ENCODE data around the gene ACYP2.
A peak's percentile ranks its signal among the peaks of the same experiment; 100 is the strongest.
"Not testable (repeated sequence)": the region's sequence is repeated elsewhere in the genome, so short reads cannot be mapped to it uniquely, and the experiment has no call there.

ACYP2 gene

DNA sequence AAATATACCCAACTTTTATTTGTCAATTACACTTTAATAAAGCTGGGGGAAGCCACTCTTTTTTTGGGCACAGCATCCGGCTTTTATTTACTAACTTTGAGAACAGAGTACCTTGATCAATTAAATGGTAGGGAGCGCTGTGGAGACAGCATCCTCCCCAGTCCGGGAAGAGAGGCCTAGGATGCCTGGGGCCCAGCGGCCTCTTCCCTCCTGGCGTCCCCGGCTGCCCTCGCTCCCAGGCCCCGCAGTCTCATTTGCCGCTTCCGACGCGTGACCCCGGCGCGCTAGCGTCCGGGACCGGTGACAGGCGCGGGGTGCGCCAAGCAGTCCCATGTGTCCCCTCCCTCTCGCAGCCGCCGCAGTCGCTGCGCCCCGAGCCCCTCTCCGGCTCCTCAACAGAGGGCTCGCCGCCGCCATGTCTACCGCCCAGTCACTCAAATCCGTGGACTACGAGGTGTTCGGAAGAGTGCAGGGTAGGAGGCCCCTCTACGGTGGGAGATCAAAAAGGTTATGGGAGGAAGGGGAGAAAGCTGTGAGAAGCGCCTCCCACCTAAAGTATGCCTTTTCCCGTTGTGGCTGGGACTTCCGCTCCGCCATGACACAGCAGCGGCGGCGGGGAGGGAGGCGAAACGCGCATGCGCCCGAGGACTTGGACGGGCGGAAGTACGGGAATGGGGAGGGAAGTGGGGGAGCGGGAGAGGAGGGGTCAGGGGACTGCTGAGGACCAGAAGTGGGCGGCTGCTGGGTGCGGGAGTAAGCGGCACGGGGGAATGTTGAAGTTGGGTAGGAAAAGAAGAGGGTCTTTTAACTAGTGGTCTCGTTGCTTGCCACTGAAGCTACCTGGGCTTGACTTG lies at the start of gene ACYP2:
ACYP2 (plus strand) TSS at position 332 of the 854 bp plus-strand sequence.
- DNase-seq: peak; percentile 90

DNA sequence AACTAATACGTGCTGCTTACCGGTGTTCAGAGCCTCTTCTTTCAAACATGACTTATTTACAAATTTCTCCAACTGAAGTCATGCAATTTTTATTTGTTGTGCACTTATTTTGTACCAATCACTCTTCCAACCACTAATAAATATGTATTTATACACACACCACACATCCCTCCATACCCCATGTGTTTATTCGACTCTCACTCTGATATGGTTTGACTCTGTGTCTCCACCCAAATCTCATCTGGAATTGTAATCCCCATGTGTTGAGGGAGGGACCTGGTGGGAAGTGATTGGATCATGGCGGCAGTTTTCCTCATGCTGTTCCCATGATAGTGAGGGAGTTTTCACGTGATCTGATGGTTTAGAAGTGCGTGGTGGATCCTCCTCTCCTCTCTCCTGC lies 49.5 kb upstream of the ACYP2 start:
- no peak for DNase-seq

DNA sequence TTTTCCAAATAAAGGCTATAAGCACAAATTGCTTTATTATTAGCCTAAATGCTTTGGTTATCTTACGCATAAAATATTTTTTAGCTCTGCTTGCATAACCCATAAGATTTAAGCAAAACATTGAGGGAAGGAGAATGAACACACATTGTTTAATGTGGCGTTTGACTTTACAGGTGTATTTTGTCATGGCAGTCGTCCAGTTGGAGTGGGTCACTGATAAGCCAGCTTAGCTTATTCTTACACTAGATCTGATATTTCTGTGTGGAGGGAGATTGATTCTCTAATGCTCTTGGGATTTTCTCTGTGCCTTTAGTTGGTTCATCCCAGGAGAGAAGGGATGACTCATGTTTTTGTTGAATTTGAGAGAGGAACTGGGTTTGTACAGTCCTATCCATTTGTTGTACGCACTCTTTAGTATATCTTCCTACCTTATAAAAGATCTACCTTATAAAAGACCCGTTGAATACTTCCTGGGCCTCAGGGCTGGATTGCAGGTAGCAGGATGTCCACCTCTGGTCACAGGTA lies 47.5 kb upstream of the ACYP2 start:
- no peak for DNase-seq

DNA sequence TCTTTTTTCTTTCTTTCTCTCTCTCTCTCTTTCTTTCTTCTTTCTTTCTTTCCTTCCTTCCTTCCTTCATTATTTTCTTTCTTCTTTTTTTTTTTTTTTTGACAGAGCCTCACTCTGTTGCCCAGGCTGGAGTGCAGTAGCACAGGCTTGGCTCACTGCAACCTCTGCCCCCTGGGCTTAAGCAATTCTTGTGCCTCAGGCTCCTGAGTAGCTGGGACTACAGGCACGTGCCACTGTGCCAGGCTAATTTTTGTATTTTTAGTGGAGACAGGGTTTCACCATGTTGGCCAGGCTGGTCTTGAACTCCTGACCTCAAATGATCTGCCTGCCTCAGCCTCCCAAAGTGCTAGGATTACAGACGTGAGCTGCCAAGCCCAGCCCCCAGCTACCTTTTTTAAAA lies 42.9 kb upstream of the ACYP2 start:
- DNase-seq: not testable (repeated sequence)

DNA sequence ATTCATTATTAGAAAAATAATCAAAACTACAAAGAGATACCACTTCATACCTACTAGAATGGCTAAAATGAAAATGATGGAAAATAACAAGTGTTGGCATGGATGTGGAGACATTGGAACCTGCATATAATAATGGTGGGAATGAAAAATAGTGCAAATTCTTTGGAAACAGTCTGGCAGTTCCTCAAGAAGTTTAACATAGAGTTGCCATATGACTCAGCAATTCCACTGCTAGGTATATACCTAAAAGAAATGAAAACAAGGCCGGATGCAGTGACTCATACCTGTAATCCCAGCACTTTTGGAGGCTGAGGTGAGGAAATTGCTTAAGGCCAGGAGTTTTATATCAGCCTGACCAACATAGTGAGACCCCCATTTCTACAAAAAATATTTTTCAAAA lies 41.6 kb upstream of the ACYP2 start:
- DNase-seq: no peak

DNA sequence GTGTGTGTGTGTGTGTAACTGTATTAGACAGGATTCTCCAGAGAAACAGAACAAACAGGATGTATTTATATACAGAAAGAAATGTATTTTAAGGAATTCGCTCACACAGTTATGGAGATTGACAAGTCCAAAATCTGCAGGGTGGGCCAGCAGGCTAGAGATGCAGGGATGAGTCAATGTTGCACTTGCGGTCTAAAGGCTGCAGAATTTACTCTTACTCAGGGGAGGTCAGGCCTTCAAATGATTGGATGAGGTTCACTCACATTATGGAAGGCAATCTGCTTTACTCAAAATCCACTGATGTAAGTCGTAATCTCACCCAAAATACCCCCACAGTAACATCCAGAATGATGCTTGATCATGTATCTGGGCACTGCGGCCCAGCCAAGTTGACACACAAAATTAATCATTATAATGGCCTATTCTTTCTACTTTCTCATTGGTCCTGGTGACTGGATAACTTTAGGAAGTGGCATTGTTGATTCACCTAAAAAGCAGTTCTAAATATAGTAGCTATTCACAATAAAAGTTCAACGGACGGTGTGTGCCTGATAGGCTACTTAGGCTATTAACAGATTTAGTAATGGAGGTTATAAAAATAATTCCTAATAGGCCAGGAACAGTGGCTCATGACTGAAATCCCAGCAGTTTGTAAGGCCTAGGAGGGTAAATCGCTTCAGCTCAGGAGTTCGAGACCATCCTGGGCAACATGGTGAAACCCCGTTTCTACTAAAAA lies 40.6 kb upstream of the ACYP2 start:
- DNase-seq: no peak

DNA sequence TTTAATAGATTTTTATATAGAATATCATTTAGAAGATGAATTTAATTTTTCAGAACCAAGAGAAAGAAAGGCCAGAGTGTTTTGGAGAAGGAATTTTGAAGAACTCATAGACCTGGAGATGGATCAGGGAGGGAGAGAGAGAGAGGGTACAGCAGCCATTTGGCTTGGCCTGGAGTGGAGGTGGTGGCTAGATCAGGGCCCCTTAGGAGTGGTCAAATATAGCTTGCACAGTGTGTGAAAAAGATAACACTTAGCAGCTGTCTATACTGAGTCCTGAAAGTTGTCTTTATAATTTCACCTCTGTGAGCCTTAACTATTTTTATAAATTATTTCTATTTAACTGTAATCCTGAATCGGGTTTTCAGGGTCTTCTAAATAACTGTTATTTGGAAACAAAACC lies 38.8 kb upstream of the ACYP2 start:
- DNase-seq: no peak

DNA sequence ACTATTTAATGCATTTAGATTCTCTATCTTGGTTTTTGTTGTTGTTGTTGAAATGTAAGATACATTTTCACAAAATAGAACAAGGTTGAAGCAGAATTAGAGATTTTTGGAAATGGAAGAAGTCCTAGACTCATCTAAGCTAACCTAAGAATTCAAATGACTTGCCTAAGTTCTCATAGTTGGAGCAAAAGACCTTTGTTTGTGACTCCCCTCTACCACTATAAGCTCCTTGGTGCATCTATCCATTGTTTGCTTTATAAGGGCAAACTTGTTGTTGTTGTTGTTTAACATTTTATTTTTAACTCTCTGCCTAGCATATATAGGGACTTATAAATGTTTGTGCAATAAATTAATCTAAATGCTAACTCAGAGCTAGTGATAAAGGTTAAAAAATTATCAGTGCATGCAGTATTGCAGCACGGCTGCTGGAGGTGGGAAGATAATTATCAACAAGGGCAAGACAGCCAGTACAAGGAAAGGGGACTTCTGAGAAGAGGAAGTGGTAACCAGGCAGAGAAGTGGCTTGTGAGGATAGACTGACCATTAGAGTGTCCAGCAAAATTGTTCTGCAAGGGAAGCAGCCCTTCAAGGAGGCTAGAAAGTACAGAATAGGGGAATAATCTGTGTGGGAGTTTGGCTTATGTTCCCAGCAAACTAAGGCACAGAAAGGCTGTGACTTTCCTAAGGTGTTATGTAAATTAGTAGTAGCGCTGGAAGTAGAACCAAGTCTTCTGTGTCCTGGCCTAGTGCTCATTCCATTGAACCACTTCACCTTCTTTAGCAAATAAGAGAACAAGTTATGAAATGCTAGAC lies 38.1 kb upstream of the ACYP2 start:
- DNase-seq: no peak

DNA sequence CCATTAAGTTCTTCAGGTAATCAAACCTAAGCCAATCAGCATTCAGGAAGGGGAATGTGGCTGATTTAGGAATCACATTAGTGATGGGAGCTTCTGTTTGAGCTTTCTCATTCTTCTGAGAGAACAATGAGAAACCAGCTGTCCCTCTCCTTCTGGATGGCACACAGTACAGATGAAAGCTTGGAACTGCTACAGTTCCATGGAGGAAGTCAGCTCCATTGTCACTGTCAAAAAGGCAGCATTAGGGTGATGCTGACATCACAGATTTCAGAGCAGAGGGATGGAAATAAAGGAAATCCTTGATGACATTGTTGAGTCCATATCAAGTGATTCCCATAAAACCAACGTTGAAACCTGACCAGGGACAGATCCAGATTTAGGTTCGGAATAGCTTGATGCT lies 36.1 kb upstream of the ACYP2 start:
- no peak for DNase-seq

DNA sequence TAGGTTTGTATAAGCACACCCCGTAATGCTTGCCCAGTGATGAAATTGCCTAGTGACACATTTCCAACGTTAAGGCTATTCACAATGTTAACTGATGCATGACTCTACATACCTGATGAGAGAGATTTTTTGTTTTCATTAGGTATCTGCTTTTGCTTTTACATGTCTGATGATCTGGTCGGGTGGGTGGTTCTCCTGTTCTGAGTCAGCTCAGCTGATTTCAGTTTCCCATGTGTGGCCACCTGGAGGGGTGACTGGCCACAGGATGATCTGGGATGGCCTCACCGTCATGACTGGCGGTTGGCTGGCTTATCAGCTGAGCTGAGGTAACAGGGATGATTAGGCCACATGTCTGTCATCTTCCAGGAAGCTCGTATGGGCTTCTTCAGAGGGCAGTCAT lies 33.8 kb upstream of the ACYP2 start:
- no peak for DNase-seq

DNA sequence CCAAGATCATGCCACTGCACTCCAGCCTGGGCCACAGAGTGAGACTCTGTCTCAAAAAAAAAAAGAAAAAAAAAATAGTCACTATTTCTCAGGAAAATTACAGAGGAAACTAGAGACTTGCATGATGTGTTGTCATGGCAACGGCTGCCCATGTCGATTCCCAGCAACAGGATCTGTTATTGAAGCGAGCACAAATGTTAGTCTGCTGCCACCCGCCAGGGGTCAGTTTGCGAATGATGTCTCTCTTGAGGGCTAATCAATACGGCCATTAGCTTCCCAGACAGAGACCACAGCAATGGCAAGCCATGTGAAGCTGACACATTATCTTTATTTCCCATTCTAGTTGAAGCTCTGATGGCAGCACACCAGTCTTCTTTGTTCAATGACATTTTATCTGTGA lies 32.4 kb upstream of the ACYP2 start:
- DNase-seq: no peak

DNA sequence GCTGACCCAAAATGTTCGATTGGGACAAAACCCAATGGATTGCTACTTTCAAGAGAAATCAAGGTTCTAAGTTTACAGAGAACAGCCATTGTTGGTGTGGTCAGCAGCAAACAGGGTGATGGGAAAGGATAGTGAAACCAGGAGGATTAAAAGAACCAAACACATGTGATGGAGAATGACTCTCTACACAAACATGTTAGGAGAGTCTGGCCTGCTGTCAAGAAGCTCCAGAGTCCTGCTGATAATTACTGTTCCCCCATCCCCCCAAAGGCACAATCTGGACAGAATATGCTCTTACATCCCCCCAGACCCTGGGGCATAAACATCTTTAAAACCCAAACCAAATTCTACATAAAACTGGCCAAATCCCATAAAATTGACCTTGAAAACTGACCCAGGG lies 32.0 kb upstream of the ACYP2 start:
- no peak for DNase-seq

DNA sequence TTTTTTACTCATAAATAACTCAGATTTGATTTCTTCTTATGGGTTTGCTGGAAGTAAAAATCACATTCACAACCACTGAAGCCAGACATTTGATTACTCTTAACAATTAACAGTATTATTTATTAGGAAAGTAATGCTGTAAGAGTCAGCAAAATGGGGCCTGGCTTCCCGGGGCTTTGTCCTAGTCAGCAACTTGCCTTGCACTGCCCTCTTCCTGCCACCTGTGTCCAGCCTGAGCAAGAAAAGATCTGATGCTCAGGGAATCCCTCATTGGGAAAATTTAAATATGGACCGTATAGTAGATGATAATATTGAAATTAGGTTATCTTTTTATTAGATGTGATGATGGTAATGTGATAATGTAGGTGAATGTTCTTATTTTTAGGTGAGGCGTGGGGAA lies 30.8 kb upstream of the ACYP2 start:
- no peak for DNase-seq

DNA sequence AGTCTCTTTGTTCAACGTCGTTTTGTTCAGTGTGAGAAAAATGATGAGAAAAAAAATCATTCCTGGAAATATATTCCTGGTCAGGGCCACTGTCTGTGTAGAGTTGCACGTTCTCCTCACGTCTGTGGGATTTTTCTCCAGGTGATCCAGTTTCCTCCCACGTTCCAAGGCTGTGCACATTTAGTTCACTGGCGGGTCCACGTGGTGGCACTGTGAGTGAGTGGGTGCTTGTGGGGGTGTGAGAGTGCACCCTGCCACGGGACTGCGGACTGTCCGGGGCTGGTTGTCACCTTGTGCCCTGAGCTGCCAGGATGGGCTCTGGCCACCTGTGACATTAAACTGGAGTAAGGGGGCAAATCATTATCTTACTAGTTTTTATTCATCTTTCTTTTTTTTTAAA lies 30.3 kb upstream of the ACYP2 start:
- DNase-seq: no peak

DNA sequence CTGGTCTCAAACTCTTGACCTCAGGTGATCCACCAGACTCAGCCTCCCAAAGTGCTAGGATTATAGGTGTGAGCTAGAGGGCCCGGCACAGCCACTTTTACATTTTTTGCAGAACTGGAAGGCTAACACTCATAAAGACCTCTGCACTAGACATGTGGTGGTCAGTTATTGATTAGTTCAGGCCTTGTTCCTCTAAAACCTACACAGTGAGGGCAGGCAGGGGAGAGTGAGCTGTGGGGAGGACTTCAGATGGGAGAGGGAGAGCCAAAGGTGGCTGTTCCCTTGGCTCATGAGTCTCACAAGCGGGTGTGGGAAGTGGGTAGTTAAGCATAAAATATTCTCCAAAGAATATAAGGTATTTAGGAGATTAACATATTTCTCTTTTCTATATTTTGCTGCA lies 29.3 kb upstream of the ACYP2 start:
- DNase-seq: no peak

DNA sequence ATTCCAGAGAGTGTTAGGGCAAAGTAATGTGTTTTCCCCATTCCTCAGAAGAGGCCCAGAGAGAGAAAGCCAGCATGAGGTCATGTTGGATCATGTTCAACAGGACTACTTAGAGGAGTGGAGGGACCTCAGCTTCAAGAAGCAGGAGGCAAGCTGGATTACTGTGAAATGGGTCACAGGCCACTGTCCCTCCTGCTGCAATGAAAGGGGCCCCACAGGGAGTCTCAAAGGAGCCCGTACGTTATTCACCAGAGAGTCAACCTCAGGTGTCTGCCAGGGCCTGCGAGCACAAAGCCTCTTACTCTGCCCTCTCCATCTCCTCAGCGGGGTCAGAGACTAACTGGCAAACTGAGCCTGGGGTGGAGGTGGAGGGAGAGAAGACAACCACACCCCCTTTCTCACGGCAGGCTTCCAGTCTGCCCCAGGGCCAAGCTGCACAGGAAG lies 27.2 kb upstream of the ACYP2 start:
- DNase-seq: no peak

DNA sequence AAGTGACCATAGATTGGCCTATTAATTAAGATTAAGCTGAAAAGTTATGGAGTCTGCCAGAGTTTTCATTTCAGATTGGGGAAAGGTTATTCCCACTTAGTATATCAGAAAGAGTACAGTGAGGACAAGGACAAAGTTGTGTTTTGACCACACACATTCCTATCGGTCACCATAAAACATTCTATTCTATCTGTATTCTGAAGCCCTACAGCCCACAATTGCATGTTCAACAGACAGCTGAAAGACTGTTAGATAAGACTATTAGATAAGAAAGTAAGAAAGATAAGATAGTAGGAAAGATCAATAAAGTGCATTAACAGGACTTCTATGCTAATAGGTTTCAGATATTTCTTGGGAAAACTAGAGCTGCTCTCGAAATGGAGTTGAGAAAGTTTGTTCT lies 26.7 kb upstream of the ACYP2 start:
- DNase-seq: no peak

DNA sequence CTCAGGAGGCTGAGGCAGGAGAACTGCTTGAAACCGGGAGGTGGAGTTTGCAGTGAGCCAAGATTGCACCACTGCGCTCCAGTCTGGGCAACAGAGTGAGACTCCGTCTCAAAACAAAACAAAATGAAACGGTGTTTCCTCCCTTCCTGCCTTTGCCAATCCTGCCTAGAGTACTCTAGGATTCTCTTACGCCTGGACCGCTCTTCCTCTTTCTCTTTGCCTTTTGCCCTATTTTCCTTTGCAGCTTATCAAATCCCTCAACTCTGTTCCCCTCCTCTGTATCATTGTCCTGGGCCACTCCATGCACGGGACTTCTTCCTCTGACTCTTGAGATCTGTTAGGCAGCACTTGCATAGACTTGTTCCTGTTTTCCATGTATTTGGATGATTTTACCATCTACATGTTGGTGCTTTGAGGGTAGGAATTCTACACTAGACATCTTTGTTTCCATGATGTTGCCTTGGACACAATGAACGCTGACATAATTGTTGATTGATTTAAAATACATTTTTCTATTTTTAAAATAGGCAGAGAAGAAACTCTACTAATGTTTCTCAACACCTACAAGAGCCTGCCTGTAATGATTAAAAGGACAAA lies 24.8 kb upstream of the ACYP2 start:
- no peak for DNase-seq

DNA sequence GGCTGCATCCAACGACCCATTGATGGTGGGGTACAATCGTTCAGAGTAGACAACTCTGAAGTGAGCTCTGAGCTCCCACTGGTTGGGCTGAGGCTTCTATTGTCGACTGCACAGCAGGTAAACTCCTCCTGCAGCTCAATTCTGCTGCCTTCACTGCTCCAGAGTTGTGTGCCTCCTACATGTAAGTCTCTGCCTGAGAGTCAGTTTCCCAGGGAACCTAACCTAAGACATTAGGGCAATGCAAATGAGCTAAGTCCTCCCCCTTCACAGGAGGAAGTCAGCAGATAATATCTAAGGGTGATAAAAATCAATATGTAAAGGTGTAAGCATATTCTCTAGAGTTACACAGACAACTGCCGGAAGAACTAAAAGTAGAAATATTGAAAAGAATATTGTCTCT lies 22.5 kb upstream of the ACYP2 start:
- DNase-seq: no peak

DNA sequence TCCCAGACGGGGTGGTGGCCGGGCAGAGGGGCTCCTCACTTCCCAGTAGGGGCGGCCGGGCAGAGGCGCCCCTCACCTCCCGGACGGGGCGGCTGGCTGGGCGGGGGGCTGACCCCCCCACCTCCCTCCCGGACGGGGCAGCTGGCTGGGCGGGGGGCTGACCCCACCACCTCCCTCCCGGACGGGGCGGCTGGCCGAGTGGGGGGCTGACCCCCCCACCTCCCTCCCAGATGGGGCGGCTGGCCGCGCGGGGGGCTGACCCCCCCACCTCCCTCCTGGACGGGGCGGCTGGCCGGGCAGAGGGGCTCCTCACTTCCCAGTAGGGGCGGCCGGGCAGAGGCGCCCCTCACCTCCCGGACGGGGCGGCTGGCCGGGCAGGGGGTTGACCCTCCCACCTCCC lies 20.0 kb upstream of the ACYP2 start:
- DNase-seq: not testable (repeated sequence)

DNA sequence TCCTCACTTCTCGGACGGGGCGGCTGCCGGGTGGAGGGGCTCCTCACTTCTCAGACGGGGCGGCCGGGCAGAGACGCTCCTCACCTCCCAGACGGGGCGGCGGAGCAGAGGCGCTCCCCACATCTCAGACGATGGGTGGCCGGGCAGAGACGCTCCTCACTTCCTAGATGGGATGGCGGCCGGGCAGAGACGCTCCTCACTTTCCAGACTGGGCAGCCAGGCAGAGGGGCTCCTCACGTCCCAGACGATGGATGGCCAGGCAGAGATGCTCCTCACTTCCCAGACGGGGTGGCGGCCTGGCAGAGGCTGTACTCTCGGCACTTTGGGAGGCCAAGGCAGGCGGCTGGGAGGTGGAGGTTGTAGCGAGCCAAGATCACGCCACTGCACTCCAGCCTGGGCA lies 19.3 kb upstream of the ACYP2 start:
- not testable (repeated sequence) for DNase-seq

DNA sequence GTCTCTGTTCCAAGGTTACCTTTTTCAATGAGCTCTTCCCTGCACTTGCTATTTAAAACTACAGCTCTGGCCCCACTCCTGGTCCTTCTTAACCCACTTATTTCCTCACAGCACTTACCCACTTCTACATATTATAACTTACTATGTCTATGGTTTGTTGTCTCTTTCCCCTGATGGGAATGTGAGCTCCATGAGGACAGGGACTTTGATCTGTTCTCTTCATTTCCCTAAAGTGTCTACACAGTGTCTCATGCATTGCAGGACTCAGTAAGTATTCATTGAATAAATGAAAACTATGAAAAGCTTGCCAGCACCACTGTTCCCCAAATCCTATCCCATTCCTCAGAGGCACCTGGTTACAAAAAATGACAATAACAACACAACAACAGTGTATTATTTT lies 18.3 kb upstream of the ACYP2 start:
- DNase-seq: no peak

DNA sequence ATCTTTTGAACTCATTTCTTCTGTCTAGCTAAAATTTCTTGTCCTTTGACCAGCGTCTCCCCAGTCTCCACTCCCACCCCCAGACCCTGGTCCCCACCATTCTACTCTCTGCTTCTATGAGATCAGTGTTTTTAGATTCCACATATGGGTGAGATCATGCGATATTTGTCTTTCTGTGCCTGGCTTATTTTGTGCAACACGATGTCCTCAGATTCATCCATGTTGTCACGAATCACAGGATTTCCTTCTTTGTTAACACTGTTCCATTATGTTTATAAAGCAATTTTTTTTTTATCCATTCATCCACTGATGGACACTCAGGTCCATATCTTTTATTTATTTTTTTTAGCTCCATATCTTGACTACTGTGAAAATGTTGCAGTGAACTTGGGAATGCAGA lies 16.0 kb upstream of the ACYP2 start:
- DNase-seq: no peak

Data from DMS79 (cell line).